Suppressor macrophage (primary cell): ENCODE data around the gene HSPB7.
A peak's percentile ranks its signal among the peaks of the same experiment; 100 is the strongest.
"Not testable (repeated sequence)": the region's sequence is repeated elsewhere in the genome, so short reads cannot be mapped to it uniquely, and the experiment has no call there.

Experiments
- DNase-seq, 4 experiments: peaks; one replicate each; pipeline ENCODE4 v3.0.0-alpha.2; 2020 to 2022

Gene HSPB7

GRCh38 chr1:16006552-16007485 is 11.0 kb downstream of the HSPB7 start:
- peak in 2 of 4 experiments; percentile 14 to 19 for DNase-seq

DNA sequence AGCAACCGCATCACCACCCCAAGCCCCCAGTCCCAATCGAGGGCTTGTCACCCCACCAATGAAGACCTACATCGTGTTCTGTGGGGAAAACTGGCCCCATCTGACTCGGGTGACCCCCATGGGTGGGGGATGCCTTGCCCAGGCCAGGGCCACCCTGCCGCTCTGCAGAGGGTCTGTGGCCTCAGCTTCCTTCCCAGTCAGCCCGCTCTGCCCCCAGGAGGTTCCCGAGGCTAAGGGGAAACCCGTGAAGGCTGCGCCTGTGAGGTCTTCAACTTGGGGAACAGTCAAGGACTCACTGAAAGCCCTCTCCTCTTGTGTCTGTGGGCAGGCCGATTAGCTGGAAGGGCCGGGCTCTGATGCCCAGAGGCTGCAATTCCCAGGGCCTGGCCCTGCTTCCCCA is 11.8 kb downstream of the HSPB7 start:
- DNase-seq = no peak

GRCh38 chr1:16005597-16005996 is 12.2 kb downstream of the HSPB7 start:
- DNase-seq = no peak

GRCh38 chr1:16001274-16001673 is 16.6 kb downstream of the HSPB7 start:
- not testable (repeated sequence) for DNase-seq

DNA sequence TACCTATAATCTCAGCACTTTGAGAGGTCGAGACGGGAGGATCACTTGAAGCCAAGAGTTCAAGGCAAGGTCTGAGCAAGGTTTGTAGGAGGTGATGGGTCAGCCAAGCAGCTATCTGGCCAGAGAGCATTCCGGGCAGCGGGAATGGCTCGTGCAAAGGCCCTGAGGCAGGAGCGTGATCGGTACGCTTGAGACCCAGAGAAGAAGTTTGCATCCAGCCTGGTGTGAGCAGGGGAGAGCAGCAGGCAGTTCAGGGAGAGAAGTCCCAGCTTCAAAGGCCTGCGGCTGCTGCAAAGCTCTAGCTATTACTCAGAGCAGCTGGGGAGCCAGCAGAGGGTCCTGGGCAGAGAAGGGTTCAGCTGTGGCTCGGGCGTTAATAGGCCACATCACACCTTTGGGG is 18.9 kb downstream of the HSPB7 start:
- DNase-seq = no peak

DNA sequence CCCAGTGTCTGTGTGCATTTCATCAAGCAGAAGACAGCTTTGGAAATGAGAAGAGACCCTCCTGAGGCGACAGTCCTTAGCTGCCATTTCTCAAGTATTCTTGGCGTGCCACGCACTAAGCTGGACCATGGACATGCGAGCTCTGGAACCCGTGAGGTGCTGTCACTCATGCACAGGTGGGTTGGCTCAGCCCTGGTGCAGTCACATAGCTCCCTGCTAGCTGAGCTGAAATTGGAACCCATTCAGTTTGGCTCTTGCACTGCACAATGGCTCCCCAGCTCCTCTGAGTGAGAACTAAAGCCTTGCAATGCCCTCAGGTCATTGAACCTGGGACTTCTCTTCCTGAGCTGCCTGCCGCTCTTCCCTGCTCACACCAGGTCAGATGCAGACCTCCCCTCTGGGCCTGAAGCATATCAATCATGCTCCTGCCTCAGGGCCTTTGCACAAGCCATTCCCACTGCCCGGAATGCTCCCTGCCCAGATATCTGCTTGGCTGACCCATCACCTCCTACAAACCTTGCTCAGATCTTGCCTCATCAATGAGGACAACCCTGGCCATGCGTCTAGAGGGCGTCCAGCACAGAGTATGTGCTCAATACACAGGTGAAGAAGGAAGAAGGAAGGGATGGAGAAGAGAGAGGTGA is 20.1 kb downstream of the HSPB7 start:
- DNase-seq = no peak

DNA sequence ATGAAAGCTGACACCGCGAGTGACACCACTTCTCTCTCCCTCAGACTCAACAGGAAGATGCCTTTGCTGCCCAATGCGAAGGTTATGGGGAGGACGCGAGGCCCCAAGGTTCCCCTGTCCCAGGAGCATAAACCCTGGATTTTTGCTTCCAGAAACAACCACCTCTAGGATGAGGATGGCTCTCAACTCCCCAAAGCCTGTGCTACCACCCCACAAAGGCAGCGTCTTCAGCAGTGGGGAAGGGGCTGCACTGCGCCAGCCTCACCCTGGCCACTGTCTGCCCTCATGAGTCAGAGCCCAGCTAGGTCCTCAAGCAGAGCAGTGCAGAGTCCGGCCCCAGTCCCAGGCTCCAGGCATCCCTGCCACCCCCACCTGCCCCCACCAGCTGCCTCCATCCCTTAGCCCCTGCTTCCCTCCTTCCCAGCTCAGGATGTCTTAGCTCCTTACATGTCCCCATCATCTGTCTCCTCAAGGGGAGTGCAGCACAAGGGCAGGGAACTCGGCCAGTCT is 20.7 kb downstream of the HSPB7 start:
- DNase-seq = no peak

GRCh38 chr1:15994590-15995351 is 23.1 kb downstream of the HSPB7 start:
- peak; percentile 77 to 89 (median 84) for DNase-seq

DNA sequence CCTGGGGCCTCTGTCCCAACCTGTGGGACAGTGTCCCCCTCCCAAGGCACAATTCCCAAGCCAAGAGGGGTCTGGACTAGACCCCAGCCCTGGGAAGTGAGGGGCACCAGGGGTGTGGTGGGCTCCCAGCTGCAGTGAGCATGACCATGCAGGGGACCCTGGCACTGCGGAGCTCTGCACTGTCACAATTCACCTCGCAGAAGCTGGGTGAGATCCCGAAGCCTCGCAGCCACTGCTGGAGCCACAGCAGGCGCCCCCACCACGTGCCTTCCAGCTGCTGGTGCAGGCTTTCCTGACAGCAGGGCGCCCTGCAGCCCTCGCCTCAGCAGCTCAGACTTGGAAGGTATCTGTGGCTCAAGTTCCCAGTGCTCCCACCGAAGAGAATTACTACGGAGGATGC is 23.8 kb downstream of the HSPB7 start:
- DNase-seq = no peak

GRCh38 chr1:15993666-15994065 is 24.2 kb downstream of the HSPB7 start:
- no peak for DNase-seq

GRCh38 chr1:15992582-15993500 is 25.0 kb downstream of the HSPB7 start:
- DNase-seq = no peak

DNA sequence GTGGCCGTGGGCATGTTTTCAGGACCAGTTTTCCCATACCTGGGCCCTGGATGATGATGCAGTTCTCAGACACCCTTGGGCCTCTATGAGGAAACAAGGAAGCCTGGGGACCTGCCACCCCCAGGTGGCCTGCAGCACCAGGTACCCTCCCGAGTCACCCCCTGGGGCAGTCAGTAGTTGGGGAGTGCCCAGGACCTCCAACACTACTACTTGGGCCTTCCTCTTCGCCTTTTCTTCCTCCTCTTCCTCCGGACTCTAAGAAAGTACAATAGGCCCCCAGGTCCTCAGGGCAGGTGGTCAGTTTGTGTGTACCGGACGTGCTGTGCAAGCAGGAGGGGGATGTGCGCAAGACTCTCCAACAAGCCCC is 25.7 kb downstream of the HSPB7 start:
- no peak for DNase-seq

- DNase-seq = no peak
These were observed 26.2 kb downstream of the HSPB7 start for GRCh38 chr1:15991427-15992186.

- no peak for DNase-seq
These were observed 28.1 kb downstream of the HSPB7 start for GRCh38 chr1:15989776-15990175.

DNA sequence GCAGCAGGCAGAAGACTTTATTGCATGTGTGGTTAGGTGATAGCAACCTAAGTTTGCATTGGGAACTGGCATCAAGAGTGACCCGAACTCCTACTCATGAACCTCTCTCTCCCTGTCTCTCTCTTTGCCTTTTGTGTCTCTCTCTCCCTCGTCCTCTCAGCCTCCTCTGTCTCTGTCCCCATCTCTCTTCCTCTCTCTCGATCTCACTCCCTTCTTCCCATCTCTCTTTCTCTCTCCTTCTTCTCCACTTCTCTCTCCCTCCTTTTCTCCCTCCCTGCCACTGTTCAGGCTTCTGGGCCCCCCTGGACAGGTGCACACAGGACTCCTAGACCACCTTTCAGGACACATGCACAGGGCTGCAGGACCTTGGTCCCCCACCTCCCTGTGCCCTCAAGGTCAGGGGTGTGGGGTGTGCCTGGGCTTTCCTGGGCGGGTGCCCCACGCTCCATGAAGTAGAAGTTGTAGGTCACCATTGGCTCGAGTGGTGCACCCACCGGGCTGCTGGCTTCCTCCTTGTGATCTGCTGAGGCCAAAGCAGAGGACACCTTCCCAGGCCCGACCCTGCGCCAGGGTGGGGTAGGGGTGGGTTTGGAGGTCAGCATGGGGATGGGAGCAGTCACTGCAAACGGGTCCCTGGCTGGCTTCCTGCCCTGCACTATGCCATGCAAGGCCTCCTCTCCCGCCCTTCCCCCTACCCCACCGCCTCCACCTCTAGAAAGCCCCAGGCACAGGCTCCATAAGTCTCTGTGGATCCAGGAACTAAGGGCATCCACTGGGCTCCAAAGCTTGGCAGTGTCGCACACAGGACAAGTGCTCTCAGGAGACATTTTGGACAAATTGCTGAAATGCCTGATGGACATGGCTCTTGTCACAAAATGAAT is 28.7 kb downstream of the HSPB7 start:
- DNase-seq = no peak

- DNase-seq = peak in 2 of 4 experiments; percentile 24 to 40
These were observed 32.1 kb downstream of the HSPB7 start for GRCh38 chr1:15985611-15986297.

- DNase-seq = no peak
These were observed 34.6 kb downstream of the HSPB7 start for GRCh38 chr1:15983275-15983674.

DNA sequence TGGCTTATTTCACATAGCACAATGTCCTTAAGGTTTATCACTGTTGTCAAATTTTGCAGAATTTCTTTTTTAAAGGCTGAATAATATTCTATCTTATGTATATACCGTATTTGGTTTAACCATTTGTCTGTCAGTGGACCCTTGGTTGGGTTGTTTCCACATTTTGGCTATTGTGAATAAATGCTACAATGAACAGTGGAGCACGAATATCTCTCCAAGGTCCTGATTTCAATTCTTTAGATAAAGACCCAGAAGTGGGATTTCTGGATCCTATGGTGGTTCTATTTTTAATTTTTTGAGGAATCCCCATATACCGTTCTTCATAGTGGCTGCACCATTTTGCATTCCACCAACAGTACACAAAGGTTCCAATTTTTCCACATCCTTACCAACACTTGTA is 36.2 kb downstream of the HSPB7 start:
- no peak for DNase-seq

DNA sequence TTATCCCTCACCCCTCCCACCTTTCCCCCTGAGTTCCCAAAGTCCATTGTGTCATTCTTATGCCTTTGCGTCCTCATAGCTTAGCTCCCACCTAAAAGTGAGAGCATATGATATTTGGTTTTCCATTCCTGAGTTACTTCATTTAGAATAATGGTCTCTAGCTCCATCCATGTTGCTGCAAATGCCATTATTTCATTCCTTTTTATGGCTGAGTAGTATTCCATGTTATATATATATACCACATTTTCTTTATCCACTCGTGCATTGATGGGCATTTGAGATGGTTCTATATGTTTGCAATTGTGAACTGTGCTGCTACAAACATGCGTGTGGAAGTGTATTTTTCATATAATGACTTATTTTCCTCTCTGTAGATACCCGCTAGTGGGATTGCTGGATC is 39.9 kb downstream of the HSPB7 start:
- DNase-seq = not testable (repeated sequence)
